Esophagus squamous epithelium (tissue), 5 donors: ENCODE results near the gene SMARCA4. TPM values are rescaled to one million over a fixed set of nuclear protein-coding genes. Genes with fewer than 3 reads are reported as not detected.
"Not testable (repeated sequence)": the region's sequence is repeated elsewhere in the genome, so short reads cannot be mapped to it uniquely, and the experiment has no call there.

Experiments
- DNase-seq: peaks from one replicate; lab custom pipeline; 2025; lab: John Stamatoyannopoulos, UW
- H3K27ac ChIP-seq, 4 donors: fragments of 200-600 bp; sonication (generic); one replicate each; pipeline ENCODE4 v1.5.1; 2016 to 2019; ENCODE audit warnings: mild to moderate bottlenecking in 1 of 4
- H3K27me3 ChIP-seq, 4 donors: fragments of 200-600 bp; sonication (generic); 1 replicate in 3 of 4; 2 replicates in 1 of 4; pipeline versions ENCODE4 v1.5.1 to v1.6.0; 2017 to 2021; ENCODE audit warnings: antibody characterized with exemption in 1 of 4
- H3K36me3 ChIP-seq, 3 donors: fragments of 200-600 bp; sonication (generic); one replicate each; pipeline ENCODE4 v1.5.1; 2016 to 2019
- H3K4me1 ChIP-seq, 3 donors: fragments of 200-600 bp; sonication (generic); one replicate each; pipeline ENCODE4 v1.5.1; 2017 to 2019
- H3K4me3 ChIP-seq, 4 donors: fragments of 200-600 bp; sonication (generic); 1 replicate in 3 of 4; 2 replicates in 1 of 4; pipeline ENCODE4 v1.5.1; 2016 to 2019; ENCODE audit warnings: mild to moderate bottlenecking in 2 of 4, moderate library complexity in 1 of 4
- H3K9me3 ChIP-seq, 3 donors: fragments of 200-600 bp; sonication (generic); one replicate each; pipeline ENCODE4 v1.5.1; 2016 to 2019
- CTCF ChIP-seq, 6 experiments: fragments of 450-650 bp in 4 of 6; fragments of 200-600 bp in 2 of 6; sonication (generic) in 2 of 6; IDR thresholded peaks; one replicate each; pipeline ENCODE4 v1.5.1; 2016 to 2019; ENCODE audit warnings: antibody characterized with exemption in 6 of 6, mild to moderate bottlenecking in 4 of 6, moderate library complexity in 4 of 6
- POLR2A ChIP-seq, 4 donors: fragments of 450-650 bp; IDR thresholded peaks; one replicate each; pipeline ENCODE4 v1.6.1; 2017; ENCODE audit warnings: antibody characterized with exemption in 4 of 4, mild to moderate bottlenecking in 4 of 4, moderate library complexity in 3 of 4
- WGBS, 2 donors: methylation state at CpG; one replicate each; pipeline ENCODE4 v1.1.5; 2018; 5-methylcytosine and 5-hydroxymethylcytosine counted together
- intact Hi-C: fragments of 100-400 bp; cut with DNase I; formaldehyde crosslinking; loops from one replicate; pipeline ENCODE4 v1.15.0; 2022
- total RNA-seq, 4 donors: library from RNA; depleted of rRNA; stranded (reverse); fragments of >200 nt; gene quantifications; one replicate each; pipeline ENCODE4 v1.1.0, GENCODE V29; 2016
- donor health status: DM: yes; HTN: yes; CAD: no.

SMARCA4 gene
- total RNA-seq, 4 donors from 2014 or later: 62.8 to 142 (median 93.4) TPM

DNA sequence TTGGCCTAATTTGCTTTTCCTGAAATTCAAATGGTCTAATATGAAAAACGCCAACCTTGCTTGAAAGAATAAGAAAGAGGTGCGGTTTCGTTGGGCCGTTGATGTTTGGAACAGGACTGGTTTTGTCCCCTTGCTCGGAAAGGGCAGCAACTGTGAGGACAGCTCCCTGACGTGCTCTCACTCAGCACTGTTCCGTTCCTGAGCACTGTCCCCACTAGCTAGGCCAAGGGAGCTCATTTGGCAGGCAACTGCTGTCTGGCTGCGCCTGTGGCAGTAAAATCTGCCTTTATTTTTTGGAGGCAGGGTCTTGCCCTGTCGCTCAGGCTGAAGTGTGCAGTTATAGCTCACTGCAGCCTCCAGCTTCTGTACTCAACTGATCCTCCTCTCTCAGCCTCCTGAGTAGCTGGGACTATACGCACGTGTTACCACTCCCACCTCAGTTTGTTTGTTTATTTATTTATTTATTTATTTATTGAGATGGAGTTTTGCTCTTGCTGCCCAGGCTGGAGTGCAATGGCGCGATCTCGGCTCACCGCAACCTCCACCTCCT lies 132.9 kb downstream of the SMARCA4 start:
- H3K27ac ChIP-seq: peak overlapping the region; percentile 95 to 100 (median 99)
- intact Hi-C loops: no loop called here
- H3K4me3 ChIP-seq: peak overlapping the region in 1 of 4 donors; percentile 2
- H3K4me1 ChIP-seq: peaks cover 42 to 90% (median 67%) of the 10 kb centered on the region in 3 donors
- no peak for TF ChIP-seq CTCF (IDR thresholded peaks at IDR 0.05)
- TF ChIP-seq POLR2A (IDR thresholded peaks at IDR 0.05): no peak
- no peaks in the 10 kb centered on the region for H3K27me3 ChIP-seq
- no peak for DNase-seq
- WGBS, 2 donors: 82 to 85% methylated on average over 11 to 15 of the region's 15 CpGs
- no peaks in the 10 kb centered on the region for H3K9me3 ChIP-seq
- H3K36me3 ChIP-seq: peaks cover 0 to 43% (median 0%) of the 10 kb centered on the region in 3 donors

DNA sequence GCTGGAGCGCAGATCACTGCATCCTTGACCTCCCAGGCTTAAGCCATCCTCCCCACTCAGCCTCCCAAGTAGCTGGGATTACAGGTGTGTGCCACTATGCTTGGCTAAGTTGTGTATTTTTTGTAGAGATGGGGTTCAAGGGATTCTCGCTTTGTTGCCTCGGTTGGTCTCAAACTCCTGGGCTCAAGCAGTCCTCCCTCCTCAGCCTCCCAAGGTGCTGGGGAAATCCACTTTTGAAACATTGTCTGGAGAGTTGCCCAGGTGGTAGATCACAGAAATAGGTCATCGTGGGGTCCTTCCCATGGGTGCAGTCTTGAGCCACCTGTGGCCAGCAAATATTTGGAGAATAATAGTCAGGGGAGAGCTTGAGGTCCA lies 133.7 kb downstream of the SMARCA4 start:
- no peaks in the 10 kb centered on the region for H3K27me3 ChIP-seq
- intact Hi-C loops: no loop called here
- 56 to 57% methylated on average over 4 of the region's 4 CpGs for WGBS, 2 donors
- H3K27ac ChIP-seq: peak overlapping the region; percentile 95 to 100 (median 99)
- H3K4me1 ChIP-seq: peaks cover 42 to 89% (median 64%) of the 10 kb centered on the region in 3 donors
- H3K9me3 ChIP-seq: no peaks in the 10 kb centered on the region
- H3K36me3 ChIP-seq: peaks cover 0 to 46% (median 0%) of the 10 kb centered on the region in 3 donors
- H3K4me3 ChIP-seq: peak overlapping the region in 2 of 4 donors; percentile 6 to 31
- TF ChIP-seq CTCF (IDR thresholded peaks at IDR 0.05): no peak
- no peak for TF ChIP-seq POLR2A (IDR thresholded peaks at IDR 0.05)
- no peak for DNase-seq

- 17 to 18% methylated on average over 10 of the region's 10 CpGs for WGBS, 2 donors
- H3K36me3 ChIP-seq: peaks cover 5 to 65% (median 7%) of the 10 kb centered on the region in 3 donors
- peak overlapping the region; percentile 95 to 100 (median 99) for H3K27ac ChIP-seq
- H3K9me3 ChIP-seq: no peaks in the 10 kb centered on the region
- H3K27me3 ChIP-seq: no peaks in the 10 kb centered on the region
- no peak for TF ChIP-seq CTCF (IDR thresholded peaks at IDR 0.05)
- no peak for TF ChIP-seq POLR2A (IDR thresholded peaks at IDR 0.05)
- H3K4me3 ChIP-seq: peak overlapping the region in 2 of 4 donors; percentile 1 to 25
- H3K4me1 ChIP-seq: peaks cover 46 to 86% (median 53%) of the 10 kb centered on the region in 3 donors
- no peak for DNase-seq
- intact Hi-C loops: no loop called here
These were observed 135.5 kb downstream of the SMARCA4 start for GRCh38 chr19:11096210-11096841.

GRCh38 chr19:11097367-11097766 lies 136.5 kb downstream of the SMARCA4 start:
- H3K27me3 ChIP-seq, DNase-seq, intact Hi-C loops, H3K4me3 ChIP-seq, H3K9me3 ChIP-seq: not testable (repeated sequence)
- Histone ChIP-seq H3K27ac (peak overlapping the region in 3 of 4 donors; percentile 40 to 100 (median 95)), H3K4me1 (peaks cover 39 to 76% (median 42%) of the 10 kb centered on the region in 3 donors), H3K36me3 (peaks cover 10 to 75% (median 13%) of the 10 kb centered on the region in 3 donors)
- WGBS, 2 donors: 84 to 90% methylated on average over 4 to 6 of the region's 6 CpGs

GRCh38 chr19:11098327-11098726 lies 137.5 kb downstream of the SMARCA4 start:
- Histone ChIP-seq H3K4me1 (peaks cover 29 to 66% (median 33%) of the 10 kb centered on the region in 3 donors), H3K9me3 (no peaks in the 10 kb centered on the region), H3K27me3 (no peaks in the 10 kb centered on the region), H3K27ac (peak overlapping the region in 2 of 4 donors; percentile 11 to 100), H3K36me3 (peaks cover 20 to 79% (median 22%) of the 10 kb centered on the region in 3 donors), H3K4me3 (no peak overlapping the region)
- WGBS, 2 donors: 89 to 100% methylated on average over 2 of the region's 2 CpGs
- DNase-seq: no peak
- intact Hi-C loops: no loop called here
- no peak for TF ChIP-seq POLR2A (IDR thresholded peaks at IDR 0.05)
- TF ChIP-seq CTCF (IDR thresholded peaks at IDR 0.05): no peak
